ENCODE data around the gene CISD2. TPM values are rescaled to one million over a fixed set of nuclear protein-coding genes. Genes with fewer than 3 reads are reported as not detected.

The CISD2 gene
- total RNA-seq, 1 donor from 2014 or later: 12.6 TPM

- Mint-ChIP-seq H3K36me3 (ENCODE audit: low read depth) (peaks cover 18% of the 10 kb centered on the region), H3K27me3 (no peaks in the 10 kb centered on the region), H3K9me3 (no peaks in the 10 kb centered on the region), H3K4me3 (no peak overlapping the region), H3K27ac (no peak overlapping the region), H3K4me1 (peaks cover 25% of the 10 kb centered on the region)
- peak; percentile 75 for ATAC-seq (ENCODE audit: low read depth)
- ChIA-PET CTCF (interaction anchor here (1.0 to 2.7 kb wide), 6 partner anchors 11 to 264 kb away, joined by 3 to 14 read pairs (median 3); partner anchors contain the start of genes CISD2 and MANBA), POLR2A (interaction anchor here (0.6 to 5.5 kb wide), 40 partner anchors 9 to 1037 kb away, joined by 3 to 263 read pairs (median 6); partner anchors contain the start of genes BDH2, CISD2, MANBA and NFKB1)
- DNase-seq: peak; percentile 88
- TF ChIP-seq, protein P1, sequence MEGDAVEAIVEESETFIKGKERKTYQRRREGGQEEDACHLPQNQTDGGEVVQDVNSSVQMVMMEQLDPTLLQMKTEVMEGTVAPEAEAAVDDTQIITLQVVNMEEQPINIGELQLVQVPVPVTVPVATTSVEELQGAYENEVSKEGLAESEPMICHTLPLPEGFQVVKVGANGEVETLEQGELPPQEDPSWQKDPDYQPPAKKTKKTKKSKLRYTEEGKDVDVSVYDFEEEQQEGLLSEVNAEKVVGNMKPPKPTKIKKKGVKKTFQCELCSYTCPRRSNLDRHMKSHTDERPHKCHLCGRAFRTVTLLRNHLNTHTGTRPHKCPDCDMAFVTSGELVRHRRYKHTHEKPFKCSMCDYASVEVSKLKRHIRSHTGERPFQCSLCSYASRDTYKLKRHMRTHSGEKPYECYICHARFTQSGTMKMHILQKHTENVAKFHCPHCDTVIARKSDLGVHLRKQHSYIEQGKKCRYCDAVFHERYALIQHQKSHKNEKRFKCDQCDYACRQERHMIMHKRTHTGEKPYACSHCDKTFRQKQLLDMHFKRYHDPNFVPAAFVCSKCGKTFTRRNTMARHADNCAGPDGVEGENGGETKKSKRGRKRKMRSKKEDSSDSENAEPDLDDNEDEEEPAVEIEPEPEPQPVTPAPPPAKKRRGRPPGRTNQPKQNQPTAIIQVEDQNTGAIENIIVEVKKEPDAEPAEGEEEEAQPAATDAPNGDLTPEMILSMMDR (IDR thresholded peaks at IDR 0.05): no peak
- intact Hi-C loops (cut with micrococcal nuclease): loop anchor here (1.0 to 10.0 kb wide), 16 partner anchors 19 to 1917 kb away; partner anchors contain the start of genes BDH2, CENPE, CISD2 and MANBA
Observed at GRCh38 chr4:102827674-102828496, 40.9 kb upstream of the CISD2 start.

DNA sequence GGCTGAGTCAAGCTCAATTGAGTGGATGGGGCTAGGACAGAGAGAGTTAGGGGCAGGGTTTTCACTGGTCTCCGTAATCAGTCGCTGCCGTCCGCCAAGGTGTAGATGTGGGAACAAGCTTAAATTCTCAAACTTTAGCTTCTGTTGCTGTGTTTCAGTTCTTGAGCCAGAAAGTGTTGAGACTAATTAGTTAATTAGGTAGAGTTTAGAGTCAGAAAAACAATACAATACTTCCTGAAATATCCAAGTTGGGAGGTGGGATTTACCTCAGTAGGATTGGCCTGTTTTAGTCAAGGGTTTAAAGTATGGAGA lies 40.3 kb upstream of the CISD2 start:
- no peaks in the 10 kb centered on the region for H3K27me3 Mint-ChIP-seq
- H3K4me1 Mint-ChIP-seq: peaks cover 19% of the 10 kb centered on the region
- no peak overlapping the region for H3K27ac Mint-ChIP-seq
- peaks cover 13% of the 10 kb centered on the region for H3K36me3 Mint-ChIP-seq (ENCODE audit: low read depth)
- no peaks in the 10 kb centered on the region for H3K9me3 Mint-ChIP-seq
- ChIA-PET CTCF (interaction anchor here (1.0 to 2.7 kb wide), 4 partner anchors 25 to 263 kb away, joined by 3 to 14 read pairs (median 4); partner anchors contain the start of genes CISD2 and MANBA), POLR2A (interaction anchor here (0.6 to 5.5 kb wide), 36 partner anchors 8 to 1037 kb away, joined by 3 to 263 read pairs (median 6); partner anchors contain the start of genes BDH2, CISD2, MANBA and NFKB1)
- ATAC-seq (ENCODE audit: low read depth): no peak
- DNase-seq: no peak
- intact Hi-C loops (cut with micrococcal nuclease): loop anchor here (1.0 to 10.0 kb wide), 9 partner anchors 40 to 1916 kb away; partner anchors contain the start of genes BDH2, CENPE, CISD2 and NFKB1
- TF ChIP-seq, protein P1 (IDR thresholded peaks at IDR 0.05): no peak
- H3K4me3 Mint-ChIP-seq: no peak overlapping the region

- no peak for DNase-seq
- H3K27me3 Mint-ChIP-seq: no peaks in the 10 kb centered on the region
- ChIA-PET POLR2A (interaction anchor here (2.2 to 5.3 kb wide), 2 partner anchors 38 to 190 kb away, joined by 11 to 263 read pairs; partner anchors contain the start of genes CISD2 and SLC9B1), CTCF (no interaction called here)
- peaks cover 8% of the 10 kb centered on the region for H3K36me3 Mint-ChIP-seq (ENCODE audit: low read depth)
- no peak overlapping the region for H3K27ac Mint-ChIP-seq
- intact Hi-C loops (cut with micrococcal nuclease): loop anchor here (5.0 to 10.0 kb wide), 4 partner anchors 367 to 1915 kb away; partner anchors contain the start of genes CENPE and PPP3CA
- no peaks in the 10 kb centered on the region for H3K9me3 Mint-ChIP-seq
- ATAC-seq (ENCODE audit: low read depth): no peak
- H3K4me1 Mint-ChIP-seq: peaks cover 14% of the 10 kb centered on the region
- TF ChIP-seq, protein P1 (IDR thresholded peaks at IDR 0.05): no peak
- no peak overlapping the region for H3K4me3 Mint-ChIP-seq
Observed at GRCh38 chr4:102829803-102830202, 39.0 kb upstream of the CISD2 start.

GRCh38 chr4:102832105-102832504 lies 36.7 kb upstream of the CISD2 start:
- peaks cover 8% of the 10 kb centered on the region for H3K36me3 Mint-ChIP-seq (ENCODE audit: low read depth)
- TF ChIP-seq, protein P1 (IDR thresholded peaks at IDR 0.05): no peak
- CTCF ChIA-PET: no interaction called here
- no peak overlapping the region for H3K27ac Mint-ChIP-seq
- H3K4me1 Mint-ChIP-seq: peaks cover 14% of the 10 kb centered on the region
- POLR2A ChIA-PET: interaction anchor here (1.2 kb wide), 1 partner anchor 36 kb away, joined by 4 read pairs; no protein-coding TSS in a partner anchor
- no peak for DNase-seq
- no peak overlapping the region for H3K4me3 Mint-ChIP-seq
- H3K27me3 Mint-ChIP-seq: no peaks in the 10 kb centered on the region
- intact Hi-C loops (cut with micrococcal nuclease): no loop called here
- no peaks in the 10 kb centered on the region for H3K9me3 Mint-ChIP-seq
- no peak for ATAC-seq (ENCODE audit: low read depth)

- POLR2A ChIA-PET: interaction anchor here (1.2 kb wide), 1 partner anchor 35 kb away, joined by 4 read pairs; no protein-coding TSS in a partner anchor
Observed at GRCh38 chr4:102832667-102833066, 36.1 kb upstream of the CISD2 start.

More at GRCh38 chr4:102832667-102833066, 36.1 kb upstream of the CISD2 start:
- no peaks in the 10 kb centered on the region for H3K9me3 Mint-ChIP-seq
- intact Hi-C loops (cut with micrococcal nuclease): no loop called here
- H3K4me1 Mint-ChIP-seq: peaks cover 14% of the 10 kb centered on the region
- ATAC-seq (ENCODE audit: low read depth): no peak
- no peak for DNase-seq
- no peak overlapping the region for H3K27ac Mint-ChIP-seq
- CTCF ChIA-PET: no interaction called here
- TF ChIP-seq, protein P1 (IDR thresholded peaks at IDR 0.05): no peak
- H3K27me3 Mint-ChIP-seq: no peaks in the 10 kb centered on the region
- no peak overlapping the region for H3K4me3 Mint-ChIP-seq
- H3K36me3 Mint-ChIP-seq (ENCODE audit: low read depth): peaks cover 4% of the 10 kb centered on the region

Data from activated B cell treated with CpG ODN at 0.5 μM for 24 hours (primary cell).